Mammary epithelial cell (primary cell): ENCODE results near the gene DOK5.

ENCODE experiments used
- CTCF ChIP-seq, 2 donors: IDR thresholded peaks in 1 of 2; conservative IDR thresholded peaks in 1 of 2; 2 replicates each; pipeline ENCODE4 v1.5.1; 2011 to 2012; ENCODE audit warnings: inconsistent platforms in 2 of 2, low read length in 2 of 2, mild to moderate bottlenecking in 2 of 2, control low read depth in 1 of 2, low read depth in 1 of 2; ENCODE audit not compliant: insufficient read depth in 1 of 2; ENCODE audit errors: extremely low read depth in 1 of 2
- EZH2 ChIP-seq: IDR thresholded peaks from 2 replicates; pipeline ENCODE4 v1.6.1; 2012; ENCODE audit warnings: low read length, inconsistent platforms, borderline replicate concordance

- TF ChIP-seq CTCF (conservative IDR thresholded peaks at IDR 0.05 in 1 of 2, IDR thresholded peaks at IDR 0.05 in 1 of 2; ENCODE audit: extremely low read depth in 1 of 2, insufficient read depth in 1 of 2, low read depth in 1 of 2, low read length in 2 of 2) (no peak), EZH2 (no peak)
Observed at GRCh38 chr20:54450207-54450606, 25.2 kb upstream of the DOK5 start.
